Neural progenitor cell (in vitro differentiated cells): ENCODE data around the gene PTPRB.

Experiments used
- EZH2phosphoT487 ChIP-seq: fragments of 200-600 bp; sonication (generic); IDR thresholded peaks from 2 replicates; pipeline ENCODE4 v1.6.1; 2017; ENCODE audit warnings: antibody characterized with exemption
- TF ChIP-seq, protein P1 (sequence below): fragments of 200-600 bp; sonication (generic); IDR thresholded peaks from 2 replicates; pipeline ENCODE4 v1.5.1; 2017; ENCODE audit warnings: antibody characterized with exemption, mild to moderate bottlenecking

DNA sequence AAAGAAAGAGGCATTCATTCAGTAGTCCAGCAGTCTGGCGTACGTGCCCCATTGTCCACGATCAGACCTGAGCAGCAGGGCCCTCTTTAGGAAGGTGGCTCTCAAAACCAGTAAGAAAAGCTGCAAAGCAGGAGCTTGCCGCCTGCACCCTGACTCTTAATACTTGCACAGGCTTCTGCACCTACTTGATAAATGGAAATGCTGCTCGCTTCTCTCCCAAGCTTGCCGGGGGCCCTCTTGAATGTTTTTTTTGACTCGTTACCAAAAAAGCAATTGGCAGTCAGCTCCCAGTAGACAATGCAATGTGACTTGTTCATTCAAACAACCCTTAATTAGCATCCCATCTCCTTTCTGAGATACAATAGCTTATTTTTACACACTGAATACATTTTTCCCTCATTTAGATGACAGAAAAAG lies 27.2 kb upstream of the PTPRB start:
- TF ChIP-seq, protein P1, sequence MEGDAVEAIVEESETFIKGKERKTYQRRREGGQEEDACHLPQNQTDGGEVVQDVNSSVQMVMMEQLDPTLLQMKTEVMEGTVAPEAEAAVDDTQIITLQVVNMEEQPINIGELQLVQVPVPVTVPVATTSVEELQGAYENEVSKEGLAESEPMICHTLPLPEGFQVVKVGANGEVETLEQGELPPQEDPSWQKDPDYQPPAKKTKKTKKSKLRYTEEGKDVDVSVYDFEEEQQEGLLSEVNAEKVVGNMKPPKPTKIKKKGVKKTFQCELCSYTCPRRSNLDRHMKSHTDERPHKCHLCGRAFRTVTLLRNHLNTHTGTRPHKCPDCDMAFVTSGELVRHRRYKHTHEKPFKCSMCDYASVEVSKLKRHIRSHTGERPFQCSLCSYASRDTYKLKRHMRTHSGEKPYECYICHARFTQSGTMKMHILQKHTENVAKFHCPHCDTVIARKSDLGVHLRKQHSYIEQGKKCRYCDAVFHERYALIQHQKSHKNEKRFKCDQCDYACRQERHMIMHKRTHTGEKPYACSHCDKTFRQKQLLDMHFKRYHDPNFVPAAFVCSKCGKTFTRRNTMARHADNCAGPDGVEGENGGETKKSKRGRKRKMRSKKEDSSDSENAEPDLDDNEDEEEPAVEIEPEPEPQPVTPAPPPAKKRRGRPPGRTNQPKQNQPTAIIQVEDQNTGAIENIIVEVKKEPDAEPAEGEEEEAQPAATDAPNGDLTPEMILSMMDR, result no peak
- TF ChIP-seq EZH2phosphoT487, result no peak
